NB4 (cell line): Measurements from ENCODE around the gene ADRA2A.
A peak's percentile ranks its signal among the peaks of the same experiment; 100 is the strongest.

ENCODE experiments used
- DNase-seq: peaks from one replicate; pipeline ENCODE4 v3.0.0; 2010; ENCODE audit warnings: low read depth
- H3K4me3 ChIP-seq: one replicate; pipeline ENCODE4 v1.5.1; 2011; ENCODE audit warnings: mild to moderate bottlenecking, low read depth, low read length, moderate library complexity
- CTCF ChIP-seq: IDR thresholded peaks from one replicate; pipeline ENCODE4 v1.5.1; 2012; ENCODE audit warnings: low read depth, low read length
- MAX ChIP-seq: IDR thresholded peaks from 2 replicates; pipeline ENCODE4 v1.6.1; 2011; ENCODE audit warnings: low read depth, low read length
- MYC ChIP-seq: IDR thresholded peaks from 2 replicates; pipeline ENCODE4 v1.6.1; 2011; ENCODE audit warnings: low read depth, low read length
- POLR2A ChIP-seq: IDR thresholded peaks from 2 replicates; pipeline ENCODE4 v1.6.1; 2011; ENCODE audit warnings: mild to moderate bottlenecking; ENCODE audit not compliant: insufficient read length; ENCODE audit errors: extremely low read depth

The ADRA2A gene

GRCh38 chr10:111098679-111099437, 22.0 kb downstream of the ADRA2A start:
- no peak overlapping the region for H3K4me3 ChIP-seq
- TF ChIP-seq CTCF (peak; percentile 12), MAX (no peak)
- peak; percentile 14 for DNase-seq

DNA sequence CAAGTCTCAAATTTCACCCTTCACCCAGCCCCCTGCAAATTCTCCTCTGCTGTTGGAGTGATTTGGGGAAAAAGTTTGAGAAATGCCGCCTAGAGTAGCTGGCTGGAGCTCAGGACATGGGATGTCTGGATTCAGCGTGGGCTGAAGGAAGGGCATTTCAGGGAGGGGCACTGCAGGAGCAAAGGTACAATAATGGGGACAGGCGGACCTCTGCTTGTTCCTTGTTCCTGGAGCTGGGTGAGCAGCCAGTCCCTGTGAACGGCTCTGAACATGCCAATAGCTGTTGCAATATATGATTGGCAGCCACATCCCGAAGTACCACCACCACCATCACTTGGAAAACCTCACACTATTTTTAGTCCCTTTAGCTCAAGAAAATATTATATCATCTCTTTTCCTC, 23.4 kb downstream of the ADRA2A start:
- TF ChIP-seq POLR2A (no peak), CTCF (no peak), MYC (no peak), MAX (no peak)
- no peak overlapping the region for H3K4me3 ChIP-seq
- no peak for DNase-seq

- no peak overlapping the region for H3K4me3 ChIP-seq
- DNase-seq = no peak
- no peak for TF ChIP-seq MYC
- no peak for TF ChIP-seq MAX
- no peak for TF ChIP-seq POLR2A
- TF ChIP-seq CTCF = no peak
These were observed 25.0 kb downstream of the ADRA2A start for GRCh38 chr10:111101796-111102195.

GRCh38 chr10:111102359-111102837, 25.6 kb downstream of the ADRA2A start:
- TF ChIP-seq MAX = no peak
- TF ChIP-seq CTCF = no peak
- no peak for TF ChIP-seq POLR2A
- no peak for TF ChIP-seq MYC
- DNase-seq = no peak
- H3K4me3 ChIP-seq = no peak overlapping the region

DNA sequence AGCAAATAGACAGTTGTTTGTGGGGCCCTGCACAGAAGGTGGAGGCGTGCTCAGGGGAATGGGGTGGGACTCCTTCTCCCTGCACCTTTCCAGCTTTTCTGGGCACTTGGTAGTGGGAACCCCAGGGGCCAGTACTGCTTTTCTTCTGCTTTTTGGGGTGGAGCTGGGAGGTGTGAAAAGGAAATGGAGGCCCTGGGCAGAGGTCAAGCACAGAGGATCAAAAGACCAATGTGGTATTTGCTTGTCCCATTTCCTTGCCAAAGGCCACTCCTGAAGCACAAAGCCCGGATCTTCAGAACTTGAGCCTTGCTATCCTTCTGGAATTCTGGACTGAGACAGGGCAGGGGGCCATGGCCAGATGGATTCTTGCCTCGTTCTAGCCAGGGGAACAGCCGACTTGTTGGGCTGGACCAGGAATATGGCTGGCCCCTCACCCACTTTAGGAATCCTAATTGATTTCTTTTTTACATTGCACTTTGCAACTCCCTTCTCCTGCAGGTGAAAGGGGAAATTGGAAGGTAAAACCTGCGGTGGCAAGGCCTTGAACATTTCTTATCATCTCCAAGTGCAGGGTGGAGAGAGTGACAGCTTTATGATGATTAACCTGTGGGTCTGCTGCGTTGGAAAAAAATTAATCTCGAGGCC, 26.5 kb downstream of the ADRA2A start:
- TF ChIP-seq CTCF (no peak), MAX (no peak), MYC (no peak), POLR2A (no peak)
- DNase-seq = no peak
- no peak overlapping the region for H3K4me3 ChIP-seq
